GM21723 (cell line): ENCODE data around the gene PCBP2.
A peak's percentile ranks its signal among the peaks of the same experiment; 100 is the strongest.

Experiments used
- ATAC-seq: cut with Tn5 transposase; IDR thresholded peaks from one replicate; pipeline ENCODE4 v1.9.1; 2021; ENCODE audit warnings: mild to moderate bottlenecking, moderate library complexity; ENCODE audit not compliant: unreplicated experiment

PCBP2 gene

DNA sequence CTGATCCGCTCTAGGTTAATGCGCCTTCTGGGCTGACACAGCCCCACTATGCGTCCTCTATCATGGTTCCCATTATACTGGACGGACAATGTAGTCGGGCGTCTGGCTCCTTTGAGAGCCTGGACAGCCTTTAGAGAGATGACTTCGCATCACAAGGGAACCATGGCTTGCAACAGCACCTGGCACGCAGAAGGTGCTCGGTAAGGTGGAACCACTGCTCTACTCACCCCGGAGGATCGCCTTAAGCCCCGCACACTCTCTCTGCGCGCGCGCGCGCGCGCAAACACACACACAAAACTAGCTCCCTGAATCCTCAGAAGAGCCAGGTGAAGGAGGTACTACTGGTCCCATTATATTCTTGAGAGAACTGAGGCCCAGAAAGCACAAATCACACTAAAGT, 40.3 kb downstream of the PCBP2 start:
- ATAC-seq, result no peak

DNA sequence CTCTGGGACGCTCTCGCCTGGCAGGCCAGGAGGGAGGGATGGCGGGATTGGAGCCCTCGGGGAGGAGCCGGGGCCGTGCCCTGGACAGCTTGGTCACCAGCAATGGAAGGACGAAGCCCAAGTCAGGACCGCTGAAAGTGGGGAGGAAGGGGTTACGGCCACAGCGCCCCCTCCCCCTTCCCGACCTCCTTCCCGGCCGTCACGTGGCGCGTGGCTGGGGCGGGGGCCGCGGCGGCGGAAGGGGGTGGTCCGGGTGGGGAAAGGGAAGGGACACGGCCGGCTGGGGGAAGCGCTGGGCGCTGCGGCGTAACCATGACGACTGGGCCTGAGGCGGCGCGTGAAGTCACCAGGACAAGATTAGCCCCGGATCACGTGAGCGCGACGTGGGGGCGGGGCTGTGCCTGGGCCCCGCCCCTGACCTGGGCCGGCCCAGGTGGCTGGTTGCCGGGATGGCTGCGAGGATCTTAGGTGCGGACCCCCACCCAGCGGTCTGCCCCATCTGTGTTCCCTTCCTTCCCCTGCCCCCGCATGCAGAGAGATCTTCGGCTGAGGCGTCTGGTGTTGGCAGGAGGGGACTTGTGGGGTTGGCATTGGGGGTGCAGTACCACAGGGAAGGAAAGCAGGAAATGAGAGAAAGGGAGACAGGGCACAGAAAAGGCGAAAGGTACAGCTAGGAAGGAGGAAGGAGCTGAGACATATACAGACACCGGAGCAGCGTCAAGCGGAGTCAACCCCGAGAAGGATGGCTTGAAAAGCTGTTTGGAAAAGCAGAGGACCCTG, 41.1 kb downstream of the PCBP2 start:
- peak; percentile 91 for ATAC-seq

DNA sequence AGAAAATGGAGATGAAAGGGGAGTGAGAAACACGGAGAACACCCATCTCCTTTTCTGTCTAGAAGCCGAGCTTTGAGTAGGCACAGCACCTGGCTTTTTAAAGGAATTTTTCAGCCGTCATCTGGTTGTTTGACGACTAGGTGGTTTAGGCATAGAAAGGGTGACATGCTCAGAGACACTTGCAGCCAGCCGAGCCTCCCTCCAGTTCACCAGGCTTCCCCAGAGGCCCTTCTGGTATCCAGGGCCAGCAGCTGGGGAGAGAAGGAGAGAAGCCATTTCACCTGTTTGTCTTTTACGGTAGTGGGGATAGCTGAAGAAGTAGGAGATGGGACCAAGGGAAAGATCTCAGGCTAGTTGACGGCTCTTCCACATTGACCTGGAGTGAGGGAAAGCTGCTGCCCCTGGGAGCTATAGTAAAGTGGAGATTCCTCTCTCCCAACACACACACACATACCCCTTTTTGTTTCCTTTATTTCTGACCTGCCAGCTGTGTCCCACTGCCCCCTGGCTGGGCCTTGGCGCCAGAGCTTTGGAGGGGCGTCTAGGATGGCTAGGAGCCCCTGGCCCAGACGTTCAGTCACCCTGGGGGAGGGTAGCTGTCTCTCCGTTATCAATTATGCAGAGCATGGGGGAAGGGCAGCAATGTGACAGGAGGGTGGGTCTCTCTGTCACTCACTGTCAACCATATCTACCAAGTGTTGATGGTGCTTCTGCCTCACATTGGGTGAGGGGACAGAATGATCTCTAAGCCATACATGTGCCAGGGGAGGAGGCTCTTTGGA, 41.9 kb downstream of the PCBP2 start:
- ATAC-seq, result no peak

DNA sequence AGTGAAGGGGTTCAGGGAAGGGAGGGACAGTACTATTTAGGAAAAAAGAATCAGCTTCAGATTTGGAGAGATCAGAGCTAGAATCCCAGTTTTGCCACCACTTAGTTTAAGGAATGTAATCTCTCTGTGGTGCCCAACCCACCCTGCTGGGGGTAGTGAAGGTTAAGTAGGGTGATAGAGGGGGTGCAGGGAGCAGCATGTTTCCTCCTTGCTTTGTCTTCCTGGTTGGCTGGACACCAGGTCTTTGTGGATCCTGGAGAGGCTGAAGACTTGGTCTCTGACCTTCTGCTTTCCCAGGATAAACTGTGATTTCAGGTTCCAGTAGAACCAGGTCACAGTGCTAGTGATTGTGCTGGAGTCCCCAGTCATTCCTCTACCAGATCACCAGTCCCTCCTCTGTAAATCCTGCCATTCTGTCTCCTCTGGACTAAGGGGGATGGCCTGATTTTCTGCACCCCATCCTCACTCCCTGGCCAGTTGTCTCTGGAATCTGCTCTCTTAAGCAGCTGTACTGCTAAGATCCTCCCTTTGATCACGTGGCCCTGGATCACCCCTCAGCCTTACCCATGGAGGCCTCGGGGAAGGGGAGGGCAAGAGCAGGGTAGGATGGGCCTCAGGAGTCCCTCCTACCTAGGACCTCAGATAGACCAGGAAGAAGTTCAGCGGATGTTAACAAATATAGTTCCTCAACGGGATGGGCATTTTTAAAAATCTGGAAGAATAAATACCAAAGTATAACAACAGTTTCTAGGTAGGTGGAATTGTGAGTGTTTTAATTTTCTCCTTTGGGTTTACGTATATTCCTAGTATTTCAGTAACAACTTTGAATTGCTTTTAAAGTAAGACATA, 44.2 kb downstream of the PCBP2 start:
- ATAC-seq, result no peak

DNA sequence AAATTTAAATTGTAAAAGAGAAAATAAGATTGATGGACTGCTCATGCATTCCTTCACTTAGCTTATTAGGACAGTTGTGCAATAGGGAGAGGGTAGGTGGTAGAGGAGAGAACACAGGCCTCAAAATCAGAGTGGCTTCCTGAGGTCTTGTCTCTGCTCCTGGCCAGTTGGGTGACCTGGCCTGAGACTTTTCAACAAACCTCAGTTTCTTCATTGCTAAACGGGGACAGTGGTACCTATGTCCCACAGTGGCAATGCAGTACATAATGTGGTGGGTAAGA, 44.8 kb downstream of the PCBP2 start:
- ATAC-seq, result no peak

DNA sequence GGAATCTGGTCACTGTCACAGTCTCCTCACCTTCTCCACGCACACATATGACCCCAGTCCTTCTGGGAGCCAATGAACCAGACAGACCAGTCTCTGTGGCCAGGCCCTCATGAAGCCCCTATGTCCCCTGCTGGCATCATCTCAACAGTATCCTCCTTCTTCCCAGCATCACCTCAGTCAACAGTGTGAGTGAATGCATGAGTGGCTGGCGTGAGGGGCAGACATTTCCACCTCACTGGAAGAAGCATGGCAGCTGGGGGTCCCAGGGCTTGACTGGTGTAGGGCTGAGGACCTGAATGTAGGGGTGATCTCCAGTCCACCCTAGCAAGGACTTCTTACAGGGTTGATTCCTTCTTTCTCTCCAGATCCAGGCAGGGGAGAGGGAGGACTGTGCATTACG, 45.6 kb downstream of the PCBP2 start:
- no peak for ATAC-seq

DNA sequence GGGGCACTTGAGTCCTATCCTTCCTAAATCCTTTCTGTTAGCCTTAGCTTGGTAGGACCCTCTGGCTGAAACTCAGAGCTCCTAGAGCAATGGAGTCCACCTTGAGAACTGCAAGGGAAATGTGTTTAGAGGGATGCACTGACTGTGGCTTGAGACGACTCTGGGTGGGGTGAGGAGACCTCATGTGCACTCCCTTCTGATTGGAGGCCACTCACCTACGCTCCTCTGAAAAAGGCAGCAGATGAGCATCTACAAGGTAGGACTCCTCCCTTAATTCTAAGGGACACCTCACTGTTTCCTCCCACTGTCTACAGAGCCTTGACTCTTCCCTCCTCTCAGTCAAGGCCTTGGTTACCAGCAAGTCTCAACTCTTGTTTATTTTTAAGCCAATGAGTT, 46.3 kb downstream of the PCBP2 start:
- ATAC-seq, result no peak

DNA sequence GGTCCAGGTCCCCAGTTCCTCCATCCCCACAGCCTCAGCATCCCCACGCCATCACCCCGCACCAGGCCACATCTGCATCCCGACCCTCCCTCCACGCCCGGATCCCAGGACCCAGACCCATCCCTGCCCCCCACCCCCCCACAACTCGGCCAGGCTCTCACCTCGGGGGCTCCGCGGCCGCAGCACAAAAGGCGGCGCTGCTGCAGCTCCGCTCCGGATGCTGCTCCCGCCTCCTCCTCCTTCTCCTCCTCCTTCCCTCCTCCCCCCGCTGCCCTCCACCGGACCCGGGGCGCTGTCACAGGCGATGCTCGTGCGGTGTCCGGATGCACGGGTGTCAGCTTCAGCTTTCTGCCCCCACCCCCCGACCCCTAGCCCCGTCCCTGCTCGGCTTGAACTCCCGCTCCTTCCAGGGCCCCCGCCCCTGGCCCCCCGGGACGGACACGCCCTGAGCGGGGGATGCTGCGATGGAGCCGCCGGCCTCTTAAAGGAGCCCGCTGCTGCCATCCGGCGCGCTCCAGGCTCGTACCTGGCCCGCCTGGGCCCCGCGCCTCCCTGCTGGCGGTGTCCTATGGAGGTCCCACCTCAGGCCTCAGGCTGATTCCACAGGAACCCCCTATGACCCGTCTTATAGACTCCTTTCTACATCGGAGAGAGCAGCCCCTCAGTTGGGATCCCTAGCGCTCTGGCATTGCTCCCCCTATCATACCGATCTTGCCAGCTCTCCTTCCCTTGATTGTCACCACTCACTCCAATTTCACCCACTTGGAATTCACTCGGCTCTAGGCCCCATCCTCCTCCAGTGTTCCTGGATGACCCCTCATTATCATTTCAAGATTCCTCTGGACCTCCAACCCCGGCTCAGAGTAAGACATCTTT, 47.6 kb downstream of the PCBP2 start, which contains the start of gene MAP3K12:
TSS of gene MAP3K12 (minus strand) at position 193 of the 876 bp plus-strand sequence. CDS start 12,067 bp downstream, outside the sequence.
- no peak for ATAC-seq

DNA sequence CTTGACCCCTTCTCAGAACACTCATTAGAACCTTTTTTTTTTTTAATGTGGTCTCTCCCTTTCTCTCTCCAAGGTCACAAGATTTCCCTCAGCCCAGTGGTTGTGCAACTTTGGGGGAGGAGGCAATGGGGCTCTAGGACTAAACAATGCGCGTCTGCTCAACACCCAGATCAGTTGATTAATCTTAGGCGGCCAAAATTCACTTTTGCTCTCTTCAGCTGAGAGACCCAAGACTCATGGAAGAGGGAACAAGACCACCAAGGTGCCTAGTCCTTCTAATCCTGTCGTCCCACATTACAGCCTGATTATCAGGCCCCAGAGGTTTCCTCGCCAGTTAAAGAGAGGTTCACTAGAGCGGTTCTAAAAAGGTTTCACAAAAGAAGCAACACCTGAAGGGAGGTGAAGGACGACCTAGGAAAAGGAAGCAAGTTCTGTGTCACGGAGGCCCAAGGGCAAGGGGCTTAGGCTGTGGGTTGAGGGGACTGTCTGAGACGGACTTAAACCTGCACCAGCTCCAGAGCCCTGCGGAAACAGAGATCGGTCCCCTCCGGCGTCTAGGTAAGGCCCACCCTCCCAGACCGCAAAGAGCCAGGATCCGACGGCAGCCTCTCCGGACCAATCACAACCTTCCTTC, 48.4 kb downstream of the PCBP2 start:
- ATAC-seq, result no peak

DNA sequence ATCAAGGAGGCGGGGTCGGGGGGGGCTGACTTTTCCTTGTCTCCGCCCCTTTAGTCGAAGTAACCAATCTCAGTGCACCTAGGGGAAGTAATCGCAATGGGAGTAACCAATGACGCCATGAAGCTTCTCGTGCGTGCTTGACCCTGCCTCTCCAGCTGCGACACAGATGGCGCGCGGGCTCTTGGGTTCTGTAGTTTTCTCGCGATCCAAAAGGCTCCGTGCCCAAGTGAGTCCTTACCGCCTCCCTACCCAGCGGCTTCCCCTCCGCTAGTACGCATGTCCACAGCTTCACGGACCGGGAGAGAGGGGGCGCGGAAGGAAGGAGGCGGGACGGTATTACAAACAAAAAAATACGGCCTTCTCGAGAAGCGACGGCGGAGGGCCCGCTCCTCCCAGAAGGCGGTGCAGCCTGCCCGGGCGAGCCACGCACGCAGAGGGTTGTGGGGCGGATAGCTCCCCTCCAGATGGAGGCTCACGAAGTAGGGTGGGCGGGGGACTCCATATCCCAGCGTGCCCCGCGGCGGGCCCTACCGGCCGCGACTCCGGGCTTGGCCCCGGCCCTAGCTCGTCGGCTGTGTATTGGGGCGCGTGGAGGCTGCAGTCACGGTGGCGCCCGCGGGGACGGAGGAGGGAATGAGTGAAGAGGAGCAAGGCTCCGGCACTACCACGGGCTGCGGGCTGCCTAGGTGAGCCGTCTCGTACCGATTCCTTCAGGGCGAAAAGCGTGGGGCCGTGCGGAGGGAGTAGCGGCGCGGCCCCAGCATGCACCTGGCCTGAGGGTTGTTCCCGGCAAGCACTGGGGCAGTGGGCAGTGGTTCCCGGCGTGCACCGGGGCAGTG, 49.1 kb downstream of the PCBP2 start, which contains the start of gene TARBP2:
TSS of gene TARBP2 (plus strand) at position 508 of the 839 bp plus-strand sequence. CDS start at position 634, 126 bp downstream.
- ATAC-seq, result peak; percentile 83

DNA sequence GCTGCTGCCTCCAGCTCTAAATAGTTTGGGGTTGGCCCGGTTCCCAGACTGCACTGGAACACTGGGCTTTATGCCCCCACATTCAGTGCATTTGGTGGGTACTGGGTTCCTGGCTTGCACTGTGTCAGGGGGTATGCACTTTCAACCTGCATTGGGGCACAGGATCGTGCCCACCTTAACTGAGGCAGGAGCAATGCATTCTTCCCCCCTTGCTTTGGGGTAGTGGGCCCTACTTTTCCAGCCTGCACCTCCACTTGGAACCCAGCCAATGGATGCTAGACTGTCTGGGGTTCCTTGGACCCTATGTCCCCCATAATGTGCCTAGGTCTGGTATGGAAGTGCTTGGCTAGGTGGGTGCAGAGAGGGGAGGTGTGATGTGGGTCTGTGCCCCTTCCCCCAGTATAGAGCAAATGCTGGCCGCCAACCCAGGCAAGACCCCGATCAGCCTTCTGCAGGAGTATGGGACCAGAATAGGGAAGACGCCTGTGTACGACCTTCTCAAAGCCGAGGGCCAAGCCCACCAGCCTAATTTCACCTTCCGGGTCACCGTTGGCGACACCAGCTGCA, 49.8 kb downstream of the PCBP2 start:
- ATAC-seq, result no peak

DNA sequence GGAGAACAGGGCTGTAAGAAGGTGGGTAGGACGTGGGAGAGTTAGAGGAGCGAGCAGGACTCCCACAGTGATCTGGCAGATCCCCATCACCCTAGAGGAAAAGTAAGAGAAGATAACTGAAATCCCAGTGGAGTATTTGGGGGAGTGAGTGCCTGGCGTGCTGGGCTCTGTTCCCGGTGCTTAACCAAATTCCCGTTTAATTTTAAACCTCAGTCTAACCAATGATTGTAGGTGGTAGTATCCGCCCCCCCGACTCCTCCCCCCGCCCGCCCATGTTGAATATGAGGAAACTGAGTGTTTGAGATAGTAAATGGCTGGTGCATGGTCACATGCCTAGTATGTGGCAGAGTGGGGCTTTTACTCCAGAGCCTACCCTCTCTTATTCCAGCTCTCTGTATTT, 50.4 kb downstream of the PCBP2 start:
- no peak for ATAC-seq

DNA sequence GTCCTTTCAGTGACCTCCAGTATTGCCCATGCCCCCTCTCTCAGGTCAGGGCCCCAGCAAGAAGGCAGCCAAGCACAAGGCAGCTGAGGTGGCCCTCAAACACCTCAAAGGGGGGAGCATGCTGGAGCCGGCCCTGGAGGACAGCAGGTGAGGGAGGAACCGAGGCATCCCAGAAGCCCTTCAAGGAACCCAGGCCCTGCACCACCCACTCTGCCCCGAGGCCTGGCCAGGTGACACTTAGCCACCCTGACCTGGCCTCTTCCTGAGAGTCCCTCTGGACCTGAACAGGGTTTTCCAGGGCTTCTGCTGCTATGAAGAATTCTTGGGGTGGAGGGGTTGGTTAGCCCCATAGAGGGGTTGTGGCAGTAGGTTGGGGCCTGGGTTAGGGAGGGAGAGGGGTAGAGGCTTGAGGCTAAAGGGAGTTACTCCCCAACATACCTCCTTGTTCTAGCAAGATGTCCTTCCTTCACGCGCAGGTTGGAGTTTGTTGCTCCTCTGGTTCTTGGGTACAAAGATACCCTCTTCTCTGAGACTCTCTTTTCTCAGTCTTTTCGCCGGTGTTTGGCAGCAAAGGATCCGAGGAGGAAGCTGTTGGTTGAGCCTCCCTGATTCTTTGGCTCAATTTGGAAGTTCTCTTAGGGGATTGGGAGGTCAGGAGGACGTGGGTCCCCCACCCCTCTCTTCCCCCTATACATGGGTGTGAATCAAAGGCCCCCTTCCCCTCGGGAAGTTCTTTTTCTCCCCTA, 51.3 kb downstream of the PCBP2 start:
- ATAC-seq, result no peak

DNA sequence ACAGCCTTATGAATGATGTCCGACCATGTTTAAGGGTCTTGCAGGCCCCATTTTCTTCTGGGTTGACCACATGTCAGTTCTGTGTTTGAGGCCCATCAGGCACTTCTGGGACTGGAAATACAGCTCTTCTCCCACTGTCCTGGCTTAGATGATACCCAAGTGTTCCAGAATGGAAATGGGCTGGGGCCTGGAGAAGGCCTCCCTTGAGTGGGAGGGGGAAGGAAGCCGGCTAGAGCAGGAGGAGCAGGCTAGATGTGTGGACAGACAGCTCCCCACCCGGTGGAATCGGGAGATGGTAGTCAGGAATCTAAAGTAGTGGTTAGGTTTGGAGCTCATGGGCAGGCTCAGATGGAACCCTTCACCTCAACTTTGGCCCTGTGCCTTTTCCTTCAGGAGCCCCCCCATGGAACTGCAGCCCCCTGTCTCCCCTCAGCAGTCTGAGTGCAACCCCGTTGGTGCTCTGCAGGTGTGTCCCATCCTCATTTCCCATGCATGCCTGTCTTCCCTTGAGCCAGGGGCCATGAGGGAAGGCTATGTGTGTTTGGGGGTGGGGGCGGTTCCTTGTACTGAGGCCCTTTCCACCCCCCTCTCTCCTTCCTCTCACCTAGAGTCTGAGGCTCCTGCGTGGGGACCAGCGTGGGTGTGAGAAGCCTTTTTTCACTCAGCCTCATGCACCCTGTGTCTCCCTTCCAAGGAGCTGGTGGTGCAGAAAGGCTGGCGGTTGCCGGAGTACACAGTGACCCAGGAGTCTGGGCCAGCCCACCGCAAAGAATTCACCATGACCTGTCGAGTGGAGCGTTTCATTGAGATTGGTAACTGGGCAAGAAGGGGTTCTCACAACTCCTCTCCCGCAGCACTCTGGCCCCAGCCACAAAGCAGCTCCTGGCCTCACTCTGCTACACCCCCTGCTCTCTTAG, 52.4 kb downstream of the PCBP2 start:
- ATAC-seq, result no peak

DNA sequence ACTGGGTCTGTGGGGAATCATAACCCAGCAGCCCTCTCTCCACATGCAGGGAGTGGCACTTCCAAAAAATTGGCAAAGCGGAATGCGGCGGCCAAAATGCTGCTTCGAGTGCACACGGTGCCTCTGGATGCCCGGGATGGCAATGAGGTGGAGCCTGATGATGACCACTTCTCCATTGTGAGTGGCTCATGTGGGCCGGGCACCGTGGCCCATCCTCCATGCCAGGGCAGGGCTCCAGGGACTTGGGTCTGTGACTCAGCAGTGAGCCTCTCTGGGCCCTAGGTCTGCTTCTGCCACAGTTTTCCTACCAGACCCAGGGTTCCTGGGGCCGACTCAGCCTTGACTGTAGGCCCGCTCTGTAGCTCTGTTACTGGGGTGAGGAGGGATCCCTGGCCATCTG, 53.2 kb downstream of the PCBP2 start:
- no peak for ATAC-seq

DNA sequence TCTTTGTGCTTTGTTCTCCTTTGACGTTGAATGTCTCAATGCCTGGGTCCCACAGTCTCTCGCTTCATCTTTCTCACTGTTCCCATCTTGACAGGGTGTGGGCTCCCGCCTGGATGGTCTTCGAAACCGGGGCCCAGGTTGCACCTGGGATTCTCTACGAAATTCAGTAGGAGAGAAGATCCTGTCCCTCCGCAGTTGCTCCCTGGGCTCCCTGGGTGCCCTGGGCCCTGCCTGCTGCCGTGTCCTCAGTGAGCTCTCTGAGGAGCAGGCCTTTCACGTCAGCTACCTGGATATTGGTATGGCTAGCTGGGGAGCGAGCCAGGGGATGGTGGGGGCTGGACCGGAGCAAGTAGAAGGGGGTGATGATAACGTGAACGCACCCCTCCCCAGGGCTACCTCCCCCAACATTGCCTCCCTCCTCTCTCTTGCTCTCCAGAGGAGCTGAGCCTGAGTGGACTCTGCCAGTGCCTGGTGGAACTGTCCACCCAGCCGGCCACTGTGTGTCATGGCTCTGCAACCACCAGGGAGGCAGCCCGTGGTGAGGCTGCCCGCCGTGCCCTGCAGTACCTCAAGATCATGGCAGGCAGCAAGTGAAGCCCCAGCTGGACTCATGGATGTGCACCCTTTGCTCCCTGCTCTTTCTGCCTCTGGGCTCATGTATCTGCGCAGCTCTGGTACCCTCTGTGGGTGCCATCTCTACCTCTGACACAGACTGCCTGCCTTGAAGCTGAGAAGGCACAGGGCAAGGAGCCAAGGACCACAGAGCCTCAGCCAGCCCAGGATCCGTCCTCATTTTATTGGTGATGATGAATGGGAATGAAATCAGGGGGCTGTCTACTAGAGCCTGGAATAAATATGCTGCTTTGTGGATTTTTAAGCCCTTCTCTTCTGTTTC, 53.9 kb downstream of the PCBP2 start:
- ATAC-seq, result no peak
